ENCODE results near the gene NUP205. TPM values are rescaled to one million over a fixed set of nuclear protein-coding genes. Genes with fewer than 3 reads are reported as not detected.

NUP205 gene
- total RNA-seq, 1 experiment from 2014 or later = 86.7 TPM

- no TSS peak for BruUV-seq (replicated peaks)
- ATAC-seq = no peak
Measured at GRCh38 chr7:135600226-135600625, 42.5 kb downstream of the NUP205 start.

GRCh38 chr7:135601182-135601581 is 43.5 kb downstream of the NUP205 start:
- TF ChIP-seq, protein P1, sequence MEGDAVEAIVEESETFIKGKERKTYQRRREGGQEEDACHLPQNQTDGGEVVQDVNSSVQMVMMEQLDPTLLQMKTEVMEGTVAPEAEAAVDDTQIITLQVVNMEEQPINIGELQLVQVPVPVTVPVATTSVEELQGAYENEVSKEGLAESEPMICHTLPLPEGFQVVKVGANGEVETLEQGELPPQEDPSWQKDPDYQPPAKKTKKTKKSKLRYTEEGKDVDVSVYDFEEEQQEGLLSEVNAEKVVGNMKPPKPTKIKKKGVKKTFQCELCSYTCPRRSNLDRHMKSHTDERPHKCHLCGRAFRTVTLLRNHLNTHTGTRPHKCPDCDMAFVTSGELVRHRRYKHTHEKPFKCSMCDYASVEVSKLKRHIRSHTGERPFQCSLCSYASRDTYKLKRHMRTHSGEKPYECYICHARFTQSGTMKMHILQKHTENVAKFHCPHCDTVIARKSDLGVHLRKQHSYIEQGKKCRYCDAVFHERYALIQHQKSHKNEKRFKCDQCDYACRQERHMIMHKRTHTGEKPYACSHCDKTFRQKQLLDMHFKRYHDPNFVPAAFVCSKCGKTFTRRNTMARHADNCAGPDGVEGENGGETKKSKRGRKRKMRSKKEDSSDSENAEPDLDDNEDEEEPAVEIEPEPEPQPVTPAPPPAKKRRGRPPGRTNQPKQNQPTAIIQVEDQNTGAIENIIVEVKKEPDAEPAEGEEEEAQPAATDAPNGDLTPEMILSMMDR (conservative IDR thresholded peaks at IDR 0.05; ENCODE audit: low read depth, low read length) = no peak
- no peak for TF ChIP-seq EZH2 (IDR thresholded peaks at IDR 0.05; ENCODE audit: low read length, unreplicated experiment)
- no peak for TF ChIP-seq EZH2phosphoT487 (IDR thresholded peaks at IDR 0.05; ENCODE audit: borderline replicate concordance, low read length)
- Histone ChIP-seq H3K4me3 (ENCODE audit: low read length) (no peak overlapping the region), H3F3A (ENCODE audit: low read length, unreplicated experiment) (no peaks in the 10 kb centered on the region), H4K20me1 (ENCODE audit: low read length) (no peaks in the 10 kb centered on the region), H3K9ac (ENCODE audit: low read length) (no peak overlapping the region), H3K4me1 (ENCODE audit: insufficient read depth, low read length) (no peaks in the 10 kb centered on the region), H3K9me2 (replicated peaks; ENCODE audit: low read length) (no peaks in the 10 kb centered on the region), H2AFZ (ENCODE audit: low read length) (no peak overlapping the region), H3K79me2 (ENCODE audit: low read length) (no peaks in the 10 kb centered on the region), H3K36me3 (ENCODE audit: low read depth, low read length) (peaks cover 54% of the 10 kb centered on the region), H3K4me2 (ENCODE audit: low read length) (no peak overlapping the region), H3K27me3 (ENCODE audit: low read length) (no peaks in the 10 kb centered on the region), H3K27ac (ENCODE audit: low read length) (no peak overlapping the region), H3K9me3 (ENCODE audit: low read length) (no peaks in the 10 kb centered on the region)
- DNase-seq = no peak
- POLR2A ChIA-PET (ENCODE audit: unreplicated experiment) = no interaction called here
- BruUV-seq (replicated peaks) = no TSS peak
- no peak for ATAC-seq
- intact Hi-C loops (cut with micrococcal nuclease) = no loop called here
- CTCF ChIA-PET = no interaction called here

More at GRCh38 chr7:135600226-135600625, 42.5 kb downstream of the NUP205 start:
- CTCF ChIA-PET = no interaction called here
- no peak overlapping the region for H2AFZ ChIP-seq (ENCODE audit: low read length)
- H4K20me1 ChIP-seq (ENCODE audit: low read length) = no peaks in the 10 kb centered on the region
- no peak for DNase-seq
- POLR2A ChIA-PET (ENCODE audit: unreplicated experiment) = no interaction called here
- H3K27ac ChIP-seq (ENCODE audit: low read length) = no peak overlapping the region
- H3K9ac ChIP-seq (ENCODE audit: low read length) = no peak overlapping the region
- H3K4me3 ChIP-seq (ENCODE audit: low read length) = no peak overlapping the region
- H3K4me2 ChIP-seq (ENCODE audit: low read length) = no peak overlapping the region
- H3F3A ChIP-seq (ENCODE audit: low read length, unreplicated experiment) = no peaks in the 10 kb centered on the region
- H3K79me2 ChIP-seq (ENCODE audit: low read length) = no peaks in the 10 kb centered on the region
- H3K9me3 ChIP-seq (ENCODE audit: low read length) = no peaks in the 10 kb centered on the region
- H3K4me1 ChIP-seq (ENCODE audit: insufficient read depth, low read length) = no peaks in the 10 kb centered on the region
- peaks cover 46% of the 10 kb centered on the region for H3K36me3 ChIP-seq (ENCODE audit: low read depth, low read length)
- intact Hi-C loops (cut with micrococcal nuclease) = no loop called here
- TF ChIP-seq, protein P1 (conservative IDR thresholded peaks at IDR 0.05; ENCODE audit: low read depth, low read length) = no peak
- TF ChIP-seq EZH2 (IDR thresholded peaks at IDR 0.05; ENCODE audit: low read length, unreplicated experiment) (no peak), EZH2phosphoT487 (IDR thresholded peaks at IDR 0.05; ENCODE audit: borderline replicate concordance, low read length) (no peak)
- no peaks in the 10 kb centered on the region for H3K9me2 ChIP-seq (replicated peaks; ENCODE audit: low read length)
- no peaks in the 10 kb centered on the region for H3K27me3 ChIP-seq (ENCODE audit: low read length)

- no peaks in the 10 kb centered on the region for H3K4me1 ChIP-seq (ENCODE audit: insufficient read depth, low read length)
- H3K9me2 ChIP-seq (replicated peaks; ENCODE audit: low read length) = no peaks in the 10 kb centered on the region
- H3F3A ChIP-seq (ENCODE audit: low read length, unreplicated experiment) = no peaks in the 10 kb centered on the region
- no peaks in the 10 kb centered on the region for H3K79me2 ChIP-seq (ENCODE audit: low read length)
- no peak overlapping the region for H3K4me3 ChIP-seq (ENCODE audit: low read length)
- BruUV-seq (replicated peaks) = no TSS peak
- H3K36me3 ChIP-seq (ENCODE audit: low read depth, low read length) = peaks cover 60% of the 10 kb centered on the region
- no peaks in the 10 kb centered on the region for H4K20me1 ChIP-seq (ENCODE audit: low read length)
- H3K27me3 ChIP-seq (ENCODE audit: low read length) = no peaks in the 10 kb centered on the region
- no peak for DNase-seq
- H3K4me2 ChIP-seq (ENCODE audit: low read length) = no peak overlapping the region
- H3K9ac ChIP-seq (ENCODE audit: low read length) = no peak overlapping the region
- H3K27ac ChIP-seq (ENCODE audit: low read length) = no peak overlapping the region
- no peak for ATAC-seq
- H2AFZ ChIP-seq (ENCODE audit: low read length) = no peak overlapping the region
- intact Hi-C loops (cut with micrococcal nuclease) = no loop called here
- CTCF ChIA-PET = no interaction called here
- POLR2A ChIA-PET (ENCODE audit: unreplicated experiment) = no interaction called here
- no peaks in the 10 kb centered on the region for H3K9me3 ChIP-seq (ENCODE audit: low read length)
- TF ChIP-seq EZH2 (IDR thresholded peaks at IDR 0.05; ENCODE audit: low read length, unreplicated experiment) (no peak), EZH2phosphoT487 (IDR thresholded peaks at IDR 0.05; ENCODE audit: borderline replicate concordance, low read length) (no peak)
- TF ChIP-seq, protein P1 (conservative IDR thresholded peaks at IDR 0.05; ENCODE audit: low read depth, low read length) = no peak
Measured at GRCh38 chr7:135602304-135602703, 44.6 kb downstream of the NUP205 start.
